WTC11 (cell line): ENCODE measurements around the gene SUCLG2. TPM values are rescaled to one million over a fixed set of nuclear protein-coding genes. Genes with fewer than 3 reads are reported as not detected.
A peak's percentile ranks its signal among the peaks of the same experiment; 100 is the strongest.

ENCODE experiments used
- ATAC-seq: fragments of 200-7000 bp; cut with Tn5 transposase; 2 replicates; pipeline ENCODE4 v1.10.0; 2021; ENCODE audit warnings: mild to moderate bottlenecking, moderate library complexity
- CTCF ChIA-PET: fragments of 300-600 bp; sonication (Branson Sonifier 250); formaldehyde crosslinking; loops from one replicate; lab custom pipeline; 2021; ENCODE audit warnings: antibody characterized with exemption; lab: Charles Lee
- POLR2A ChIA-PET: fragments of 350-600 bp; sonication (Branson Sonifier 250); formaldehyde crosslinking; loops from one replicate; lab custom pipeline; 2021; ENCODE audit warnings: antibody characterized with exemption; lab: Charles Lee
- DNase-seq: peaks from one replicate; pipeline ENCODE4 v3.0.0; 2021; ENCODE audit warnings: low spot score
- H3K27ac Mint-ChIP-seq: 2 replicates; pipeline ENCODE4 v1.8.0; 2021; ENCODE audit warnings: mixed read lengths
- H3K27me3 Mint-ChIP-seq: 2 replicates; pipeline ENCODE4 v1.8.0; 2021; ENCODE audit warnings: low read depth, mild to moderate bottlenecking, moderate library complexity, mixed read lengths
- H3K36me3 Mint-ChIP-seq: 2 replicates; pipeline ENCODE4 v1.8.0; 2021; ENCODE audit warnings: mixed read lengths
- H3K4me1 Mint-ChIP-seq: 2 replicates; pipeline ENCODE4 v1.8.0; 2022; ENCODE audit warnings: mixed read lengths
- H3K4me3 Mint-ChIP-seq: 2 replicates; pipeline ENCODE4 v1.8.0; 2021; ENCODE audit warnings: mild to moderate bottlenecking, moderate library complexity, mixed read lengths
- H3K9me3 Mint-ChIP-seq: 2 replicates; pipeline ENCODE4 v1.8.0; 2021; ENCODE audit warnings: mixed read lengths
- AFF4 ChIP-seq: sonication (generic); formaldehyde crosslinking; IDR thresholded peaks from 2 replicates; pipeline ENCODE4 v1.8.1; 2023; ENCODE audit warnings: mild to moderate bottlenecking, missing genetic modification reagents, borderline replicate concordance
- AR ChIP-seq: fragments of 250-450 bp; sonication (Bioruptor Pico); IDR thresholded peaks from 2 replicates; pipeline ENCODE4 v1.9.0; 2021; ENCODE audit warnings: mild to moderate bottlenecking
- EMX1 ChIP-seq: fragments of 250-450 bp; sonication (Bioruptor Pico); IDR thresholded peaks from 2 replicates; pipeline ENCODE4 v1.8.0; 2021; ENCODE audit warnings: mild to moderate bottlenecking
- ESRRA ChIP-seq: sonication (generic); formaldehyde crosslinking; IDR thresholded peaks from 2 replicates; pipeline ENCODE4 v1.8.1; 2022; ENCODE audit warnings: mild to moderate bottlenecking, missing genetic modification reagents, borderline replicate concordance
- FOXP1 ChIP-seq: sonication (generic); formaldehyde crosslinking; IDR thresholded peaks from 2 replicates; pipeline ENCODE4 v1.8.0; 2022; ENCODE audit warnings: missing genetic modification reagents, mild to moderate bottlenecking, moderate library complexity, borderline replicate concordance
- GRHL2 ChIP-seq: fragments of 250-450 bp; sonication (Bioruptor Pico); IDR thresholded peaks from 2 replicates; pipeline ENCODE4 v1.8.0; 2022; ENCODE audit warnings: mild to moderate bottlenecking, moderate library complexity; ENCODE audit not compliant: insufficient replicate concordance, severe bottlenecking
- IRF1 ChIP-seq: sonication (generic); formaldehyde crosslinking; IDR thresholded peaks from 2 replicates; pipeline ENCODE4 v1.8.0; 2023; ENCODE audit warnings: missing genetic modification reagents
- JUN ChIP-seq: sonication (generic); formaldehyde crosslinking; IDR thresholded peaks from 2 replicates; pipeline ENCODE4 v1.8.0; 2023; ENCODE audit warnings: mild to moderate bottlenecking, missing genetic modification reagents
- NFATC4 ChIP-seq: fragments of 250-450 bp; sonication (Bioruptor Pico); IDR thresholded peaks from 2 replicates; pipeline ENCODE4 v1.9.0; 2021; ENCODE audit warnings: mild to moderate bottlenecking
- NR2C2 ChIP-seq: sonication (generic); formaldehyde crosslinking; IDR thresholded peaks from 2 replicates; pipeline ENCODE4 v1.8.0; 2022; ENCODE audit warnings: mild to moderate bottlenecking, missing genetic modification reagents
- NR3C1 ChIP-seq: sonication (generic); formaldehyde crosslinking; conservative IDR thresholded peaks from 2 replicates; pipeline ENCODE4 v1.8.1; 2023; ENCODE audit warnings: low read depth, mild to moderate bottlenecking, missing genetic modification reagents
- PRRX2 ChIP-seq: fragments of 250-450 bp; sonication (Bioruptor Pico); IDR thresholded peaks from 2 replicates; pipeline ENCODE4 v1.8.0; 2021; ENCODE audit warnings: mild to moderate bottlenecking
- RORB ChIP-seq: fragments of 250-450 bp; sonication (Bioruptor Pico); IDR thresholded peaks from 2 replicates; pipeline ENCODE4 v1.9.0; 2021; ENCODE audit warnings: mild to moderate bottlenecking
- SMAD4 ChIP-seq: sonication (generic); formaldehyde crosslinking; IDR thresholded peaks from 2 replicates; pipeline ENCODE4 v1.8.0; 2022; ENCODE audit warnings: mild to moderate bottlenecking, missing genetic modification reagents
- USF1 ChIP-seq: sonication (generic); formaldehyde crosslinking; IDR thresholded peaks from 2 replicates; pipeline ENCODE4 v1.8.0; 2022; ENCODE audit warnings: mild to moderate bottlenecking, missing genetic modification reagents
- ZBTB21 ChIP-seq: sonication (generic); formaldehyde crosslinking; IDR thresholded peaks from 2 replicates; pipeline ENCODE4 v1.8.1; 2023; ENCODE audit warnings: mild to moderate bottlenecking, missing genetic modification reagents, borderline replicate concordance
- ZNF423 ChIP-seq: fragments of 250-450 bp; sonication (Bioruptor Pico); IDR thresholded peaks from 2 replicates; pipeline ENCODE4 v2.1.2; 2022; ENCODE audit warnings: mild to moderate bottlenecking, moderate library complexity
- ZSCAN18 ChIP-seq: fragments of 250-450 bp; sonication (Bioruptor Pico); IDR thresholded peaks from 2 replicates; pipeline ENCODE4 v2.1.2; 2022; ENCODE audit warnings: mild to moderate bottlenecking, moderate library complexity
- total RNA-seq: library from RNA; stranded (reverse); gene quantifications from 3 replicates; pipeline ENCODE4 v1.2.3, GENCODE V29; 2021
- TF ChIP-seq, protein P1 (sequence below): sonication (generic); formaldehyde crosslinking; IDR thresholded peaks from 2 replicates; pipeline ENCODE4 v1.8.1; 2022; ENCODE audit warnings: low read depth, missing genetic modification reagents, borderline replicate concordance
- TF ChIP-seq, protein P2 (sequence below): sonication (generic); formaldehyde crosslinking; IDR thresholded peaks from 2 replicates; pipeline ENCODE4 v1.8.1; 2023; ENCODE audit warnings: mild to moderate bottlenecking, missing genetic modification reagents, moderate library complexity
- TF ChIP-seq, protein P3 (sequence below): fragments of 250-450 bp; sonication (Bioruptor Pico); IDR thresholded peaks from 2 replicates; pipeline ENCODE4 v1.9.0; 2021; ENCODE audit warnings: moderate library complexity, mild to moderate bottlenecking, inconsistent platforms, borderline replicate concordance

SUCLG2 gene
- total RNA-seq, 1 experiment from 2014 or later = 39.7 TPM

- no peak for TF ChIP-seq RORB (CRISPR knock-in tag)
These were observed 38.4 kb downstream of the SUCLG2 start (continued) for GRCh38 chr3:67616046-67616445.

DNA sequence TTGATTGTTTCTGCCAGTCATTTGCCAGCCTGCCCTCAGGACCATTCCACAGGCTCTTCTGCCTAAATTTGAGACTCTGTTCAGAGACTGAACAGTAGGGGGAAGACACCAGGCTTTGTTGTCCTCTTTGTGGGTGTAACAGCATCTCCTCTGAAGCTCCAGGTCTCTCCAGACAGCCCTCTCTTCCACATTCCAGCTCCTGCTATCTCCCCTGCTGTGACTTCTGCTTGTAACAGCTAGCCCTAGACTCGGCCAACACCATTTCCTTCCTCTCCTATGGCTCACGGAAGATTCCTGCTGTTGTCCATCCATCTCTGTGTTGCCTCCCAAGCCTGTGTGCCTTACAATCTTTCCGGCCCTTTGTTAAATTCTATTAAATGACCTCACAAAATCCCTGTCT lies 40.2 kb downstream of the SUCLG2 start:
- no peaks in the 10 kb centered on the region for H3K27me3 Mint-ChIP-seq
- no peak overlapping the region for H3K27ac Mint-ChIP-seq

More for the DNA sequence above, 40.2 kb downstream of the SUCLG2 start:
- Mint-ChIP-seq H3K36me3 (peaks cover 13% of the 10 kb centered on the region), H3K4me1 (peaks cover 25% of the 10 kb centered on the region), H3K9me3 (no peaks in the 10 kb centered on the region), H3K4me3 (no peak overlapping the region)
- DNase-seq = peak; percentile 18
- ChIA-PET POLR2A (no interaction called here), CTCF (interaction anchor here (1.3 kb wide), 1 partner anchor 17 kb away, joined by 3 read pairs; no protein-coding TSS in a partner anchor)
- peak; percentile 89 for ATAC-seq
- TF ChIP-seq GRHL2 (CRISPR knock-in tag) (no peak), ZBTB21 (CRISPR knock-in tag) (no peak), ZSCAN18 (CRISPR knock-in tag) (no peak), SMAD4 (CRISPR knock-in tag) (no peak), PRRX2 (CRISPR knock-in tag) (no peak), USF1 (CRISPR knock-in tag) (no peak), ZNF423 (no peak), AR (no peak), AFF4 (CRISPR knock-in tag) (no peak), NR2C2 (no peak), JUN (no peak), ESRRA (CRISPR knock-in tag) (no peak), EMX1 (CRISPR knock-in tag) (no peak), NFATC4 (CRISPR knock-in tag) (no peak), NR3C1 (CRISPR knock-in tag) (no peak), IRF1 (no peak), FOXP1 (no peak)
- TF ChIP-seq, protein P1, sequence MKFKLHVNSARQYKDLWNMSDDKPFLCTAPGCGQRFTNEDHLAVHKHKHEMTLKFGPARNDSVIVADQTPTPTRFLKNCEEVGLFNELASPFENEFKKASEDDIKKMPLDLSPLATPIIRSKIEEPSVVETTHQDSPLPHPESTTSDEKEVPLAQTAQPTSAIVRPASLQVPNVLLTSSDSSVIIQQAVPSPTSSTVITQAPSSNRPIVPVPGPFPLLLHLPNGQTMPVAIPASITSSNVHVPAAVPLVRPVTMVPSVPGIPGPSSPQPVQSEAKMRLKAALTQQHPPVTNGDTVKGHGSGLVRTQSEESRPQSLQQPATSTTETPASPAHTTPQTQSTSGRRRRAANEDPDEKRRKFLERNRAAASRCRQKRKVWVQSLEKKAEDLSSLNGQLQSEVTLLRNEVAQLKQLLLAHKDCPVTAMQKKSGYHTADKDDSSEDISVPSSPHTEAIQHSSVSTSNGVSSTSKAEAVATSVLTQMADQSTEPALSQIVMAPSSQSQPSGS = no peak
- TF ChIP-seq, protein P2, sequence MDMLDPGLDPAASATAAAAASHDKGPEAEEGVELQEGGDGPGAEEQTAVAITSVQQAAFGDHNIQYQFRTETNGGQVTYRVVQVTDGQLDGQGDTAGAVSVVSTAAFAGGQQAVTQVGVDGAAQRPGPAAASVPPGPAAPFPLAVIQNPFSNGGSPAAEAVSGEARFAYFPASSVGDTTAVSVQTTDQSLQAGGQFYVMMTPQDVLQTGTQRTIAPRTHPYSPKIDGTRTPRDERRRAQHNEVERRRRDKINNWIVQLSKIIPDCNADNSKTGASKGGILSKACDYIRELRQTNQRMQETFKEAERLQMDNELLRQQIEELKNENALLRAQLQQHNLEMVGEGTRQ = no peak
- TF ChIP-seq, protein P3, sequence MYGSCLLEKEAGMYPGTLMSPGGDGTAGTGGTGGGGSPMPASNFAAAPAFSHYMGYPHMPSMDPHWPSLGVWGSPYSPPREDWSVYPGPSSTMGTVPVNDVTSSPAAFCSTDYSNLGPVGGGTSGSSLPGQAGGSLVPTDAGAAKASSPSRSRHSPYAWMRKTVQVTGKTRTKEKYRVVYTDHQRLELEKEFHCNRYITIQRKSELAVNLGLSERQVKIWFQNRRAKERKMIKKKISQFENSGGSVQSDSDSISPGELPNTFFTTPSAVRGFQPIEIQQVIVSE (CRISPR knock-in tag) = no peak
